Calu3 (cell line): ENCODE results near the gene YPEL1. TPM values are rescaled to one million over a fixed set of nuclear protein-coding genes. Genes with fewer than 3 reads are reported as not detected.
"Not testable (repeated sequence)": the region's sequence is repeated elsewhere in the genome, so short reads cannot be mapped to it uniquely, and the experiment has no call there.

ENCODE experiments used
- BruUV-seq: library from RNA; stranded (reverse); fragments of 400-500 nt; replicated peaks from 2 replicates; lab custom pipeline; 2021; lab: Mats Ljungman, UMichigan
- CTCF ChIA-PET: fragments of 300-600 bp; sonication (Branson Sonifier 250); formaldehyde crosslinking; loops from one replicate; lab custom pipeline; 2022; ENCODE audit warnings: antibody characterized with exemption; lab: Charles Lee
- DNase-seq: peaks from one replicate; pipeline ENCODE4 v3.0.0; 2022
- H3K27ac Mint-ChIP-seq: one replicate; pipeline ENCODE4 v1.8.0; 2022; ENCODE audit warnings: mixed read lengths; ENCODE audit not compliant: unreplicated experiment
- H3K27me3 Mint-ChIP-seq: one replicate; pipeline ENCODE4 v1.8.0; 2022; ENCODE audit warnings: mixed read lengths; ENCODE audit not compliant: unreplicated experiment
- H3K36me3 Mint-ChIP-seq: one replicate; pipeline ENCODE4 v1.8.0; 2022; ENCODE audit warnings: mild to moderate bottlenecking, moderate library complexity, mixed read lengths; ENCODE audit not compliant: insufficient read depth, unreplicated experiment
- H3K4me1 Mint-ChIP-seq: one replicate; pipeline ENCODE4 v1.8.0; 2022; ENCODE audit warnings: mild to moderate bottlenecking, low read depth, mixed read lengths; ENCODE audit not compliant: unreplicated experiment
- H3K4me3 Mint-ChIP-seq: one replicate; pipeline ENCODE4 v1.8.0; 2022; ENCODE audit warnings: mild to moderate bottlenecking, low read depth, moderate library complexity, mixed read lengths; ENCODE audit not compliant: unreplicated experiment
- H3K9me3 Mint-ChIP-seq: one replicate; pipeline ENCODE4 v1.8.0; 2022; ENCODE audit warnings: low read depth, mixed read lengths; ENCODE audit not compliant: unreplicated experiment
- CTCF ChIP-seq: fragments of 200-600 bp; IDR thresholded peaks from one replicate; pipeline ENCODE4 v1.8.0; 2022; ENCODE audit warnings: antibody characterized with exemption; ENCODE audit not compliant: unreplicated experiment
- intact Hi-C: fragments of 100-400 bp; cut with micrococcal nuclease; formaldehyde crosslinking; loops from one replicate; pipeline ENCODE4 v1.10.0; 2022; ENCODE audit not compliant: unreplicated experiment
- total RNA-seq: library from RNA; stranded (reverse); gene quantifications from 2 replicates; pipeline ENCODE4 v1.2.3, GENCODE V29; 2022

YPEL1 gene
- total RNA-seq, 1 experiment from 2014 or later: 3.3 TPM

- Mint-ChIP-seq H3K4me1 (no peaks in the 10 kb centered on the region), H3K4me3 (no peak overlapping the region), H3K9me3 (no peaks in the 10 kb centered on the region), H3K36me3 (no peaks in the 10 kb centered on the region), H3K27me3 (peaks cover 32% of the 10 kb centered on the region), H3K27ac (no peak overlapping the region)
- CTCF ChIA-PET: no interaction called here
- no peak for TF ChIP-seq CTCF
- DNase-seq: no peak
- no TSS peak for BruUV-seq
- intact Hi-C loops: no loop called here
Measured at GRCh38 chr22:21745948-21746347, 10.4 kb upstream of the YPEL1 start.

GRCh38 chr22:21744917-21745316, 9.3 kb upstream of the YPEL1 start:
- H3K4me1 Mint-ChIP-seq, H3K27ac Mint-ChIP-seq, intact Hi-C loops, H3K9me3 Mint-ChIP-seq, H3K4me3 Mint-ChIP-seq, H3K36me3 Mint-ChIP-seq, BruUV-seq, CTCF ChIA-PET, DNase-seq: not testable (repeated sequence)
- peaks cover 42% of the 10 kb centered on the region for H3K27me3 Mint-ChIP-seq

GRCh38 chr22:21741790-21742189, 6.2 kb upstream of the YPEL1 start:
- H3K9me3 Mint-ChIP-seq: no peaks in the 10 kb centered on the region
- no peaks in the 10 kb centered on the region for H3K36me3 Mint-ChIP-seq
- H3K4me3 Mint-ChIP-seq: no peak overlapping the region
- no peak for TF ChIP-seq CTCF
- H3K27me3 Mint-ChIP-seq: peaks cover 59% of the 10 kb centered on the region
- H3K4me1 Mint-ChIP-seq: no peaks in the 10 kb centered on the region
- no TSS peak for BruUV-seq
- no peak for DNase-seq
- no peak overlapping the region for H3K27ac Mint-ChIP-seq
- intact Hi-C loops: no loop called here
- CTCF ChIA-PET: interaction anchor here (0.6 kb wide), 1 partner anchor 1528 kb away, joined by 4 read pairs; no protein-coding TSS in a partner anchor

GRCh38 chr22:21741059-21741458, 5.5 kb upstream of the YPEL1 start:
- intact Hi-C loops: no loop called here
- H3K36me3 Mint-ChIP-seq: no peaks in the 10 kb centered on the region
- no peaks in the 10 kb centered on the region for H3K4me1 Mint-ChIP-seq
- no peak for DNase-seq
- CTCF ChIA-PET: no interaction called here
- H3K27me3 Mint-ChIP-seq: peaks cover 59% of the 10 kb centered on the region
- no peak for TF ChIP-seq CTCF
- H3K4me3 Mint-ChIP-seq: no peak overlapping the region
- H3K9me3 Mint-ChIP-seq: no peaks in the 10 kb centered on the region
- no peak overlapping the region for H3K27ac Mint-ChIP-seq
- BruUV-seq: no TSS peak

GRCh38 chr22:21739828-21740377, 4.3 kb upstream of the YPEL1 start:
- BruUV-seq: no TSS peak
- intact Hi-C loops: no loop called here
- TF ChIP-seq CTCF: no peak
- peaks cover 4% of the 10 kb centered on the region for H3K36me3 Mint-ChIP-seq
- H3K27ac Mint-ChIP-seq: no peak overlapping the region
- peaks cover 4% of the 10 kb centered on the region for H3K4me1 Mint-ChIP-seq
- no peaks in the 10 kb centered on the region for H3K9me3 Mint-ChIP-seq
- peaks cover 59% of the 10 kb centered on the region for H3K27me3 Mint-ChIP-seq
- DNase-seq: no peak
- H3K4me3 Mint-ChIP-seq: no peak overlapping the region
- CTCF ChIA-PET: no interaction called here
